CD4-positive, alpha-beta memory T cell (primary cell): Measurements from ENCODE around the gene ATP8A2. TPM values are rescaled to one million over a fixed set of nuclear protein-coding genes. Genes with fewer than 3 reads are reported as not detected.
"Not testable (repeated sequence)": the region's sequence is repeated elsewhere in the genome, so short reads cannot be mapped to it uniquely, and the experiment has no call there.

Source experiments
- CTCF ChIA-PET: fragments of 350-600 bp; sonication (Branson Sonifier 250); formaldehyde crosslinking; loops from one replicate; lab custom pipeline; 2021; ENCODE audit warnings: inconsistent platforms; ENCODE audit not compliant: partially characterized antibody; lab: Charles Lee
- POLR2A ChIA-PET: fragments of 350-600 bp; sonication (Branson Sonifier 250); formaldehyde crosslinking; loops from one replicate; lab custom pipeline; 2021; ENCODE audit not compliant: partially characterized antibody; lab: Charles Lee
- DNase-seq, 5 donors: peaks; one replicate each; pipeline versions ENCODE4 v3.0.0 to v3.0.0-alpha.2; 2020 to 2022; ENCODE audit warnings: mixed read lengths in 1 of 5
- H3K27ac ChIP-seq: one replicate; pipeline ENCODE4 v1.7.0; 2013; ENCODE audit warnings: low read depth, low read length
- H3K27me3 ChIP-seq: 2 replicates; pipeline ENCODE4 v1.7.0; 2013; ENCODE audit warnings: mild to moderate bottlenecking, low read length, moderate library complexity; ENCODE audit not compliant: insufficient read depth
- H3K36me3 ChIP-seq: 2 replicates; pipeline ENCODE4 v1.7.0; 2013; ENCODE audit warnings: mild to moderate bottlenecking, low read length, moderate library complexity; ENCODE audit not compliant: insufficient read depth
- H3K4me1 ChIP-seq: 2 replicates; pipeline ENCODE4 v1.7.0; 2013; ENCODE audit warnings: mild to moderate bottlenecking, low read length, moderate library complexity; ENCODE audit not compliant: insufficient read depth
- H3K4me3 ChIP-seq, 2 donors: one replicate each; pipeline ENCODE4 v1.7.0; 2013; ENCODE audit warnings: low read length in 2 of 2, mild to moderate bottlenecking in 1 of 2
- H3K9me3 ChIP-seq, 2 donors: one replicate each; pipeline ENCODE4 v1.7.0; 2013; ENCODE audit warnings: low read length in 2 of 2, control low read depth in 1 of 2; ENCODE audit not compliant: control insufficient read depth in 1 of 2
- H3K27ac Mint-ChIP-seq, 7 donors: one replicate each; pipeline ENCODE4 v1.8.0; 2020 to 2021; ENCODE audit warnings: mixed read lengths in 7 of 7, mild to moderate bottlenecking in 6 of 7, inconsistent platforms in 3 of 7, moderate library complexity in 3 of 7
- H3K27me3 Mint-ChIP-seq, 2 donors: one replicate each; pipeline ENCODE4 v1.8.0; 2020 to 2021; ENCODE audit warnings: mixed read lengths in 2 of 2
- H3K36me3 Mint-ChIP-seq, 2 donors: one replicate each; pipeline ENCODE4 v1.8.0; 2020 to 2021; ENCODE audit warnings: mixed read lengths in 2 of 2, inconsistent platforms in 1 of 2, mild to moderate bottlenecking in 1 of 2
- H3K4me1 Mint-ChIP-seq, 4 donors: one replicate each; pipeline ENCODE4 v1.8.0; 2020 to 2021; ENCODE audit warnings: mixed read lengths in 4 of 4, mild to moderate bottlenecking in 1 of 4
- H3K4me3 Mint-ChIP-seq, 8 donors: one replicate each; pipeline ENCODE4 v1.8.0; 2020 to 2021; ENCODE audit warnings: mixed read lengths in 8 of 8, mild to moderate bottlenecking in 7 of 8, moderate library complexity in 6 of 8, inconsistent platforms in 3 of 8
- H3K9me3 Mint-ChIP-seq, 8 donors: one replicate each; pipeline ENCODE4 v1.8.0; 2020 to 2021; ENCODE audit warnings: mixed read lengths in 8 of 8, mild to moderate bottlenecking in 5 of 8, inconsistent platforms in 3 of 8, moderate library complexity in 1 of 8
- intact Hi-C: fragments of 100-400 bp; cut with micrococcal nuclease; formaldehyde crosslinking; loops from one replicate; pipeline ENCODE4 v1.15.1; 2023
- polyA plus RNA-seq, 2 donors: library from polyadenylated mRNA; unstranded; fragments of 300-500 nt; fragmentation: Illumina TruSeq; gene quantifications; one replicate each; pipeline ENCODE4 v1.2.3, GENCODE V29; 2021
- total RNA-seq, 2 experiments: library from RNA; stranded (reverse); gene quantifications; one replicate each; pipeline ENCODE4 v1.2.3, GENCODE V29; 2021

ATP8A2 gene
- total and polyA plus RNA-seq, 4 experiments from 2014 or later = 0.36 to 0.93 (median 0.67) TPM

- POLR2A ChIA-PET = no interaction called here
- Mint-ChIP-seq H3K9me3 (no peaks in the 10 kb centered on the region), H3K27ac (no peak overlapping the region), H3K27me3 (peaks cover 16 to 37% of the 10 kb centered on the region in 2 donors), H3K4me3 (no peak overlapping the region), H3K36me3 (no peaks in the 10 kb centered on the region), H3K4me1 (peaks cover 0 to 2% (median 0%) of the 10 kb centered on the region in 4 donors)
- Histone ChIP-seq H3K36me3 (no peaks in the 10 kb centered on the region), H3K9me3 (no peaks in the 10 kb centered on the region), H3K27ac (no peak overlapping the region), H3K27me3 (no peaks in the 10 kb centered on the region), H3K4me3 (no peak overlapping the region), H3K4me1 (no peaks in the 10 kb centered on the region)
- no peak for DNase-seq
- intact Hi-C loops = no loop called here
- CTCF ChIA-PET = interaction anchor here (0.9 kb wide), 1 partner anchor 505 kb away, joined by 3 read pairs; no protein-coding TSS in a partner anchor
These were observed 199.5 kb downstream of the ATP8A2 start for GRCh38 chr13:25571237-25571636.

- POLR2A ChIA-PET, DNase-seq, H3K4me1 ChIP-seq, H3K4me3 ChIP-seq, H3K27ac Mint-ChIP-seq, H3K9me3 ChIP-seq, H3K27ac ChIP-seq, intact Hi-C loops, H3K4me3 Mint-ChIP-seq, H3K36me3 Mint-ChIP-seq, H3K36me3 ChIP-seq, H3K9me3 Mint-ChIP-seq, H3K27me3 ChIP-seq, H3K4me1 Mint-ChIP-seq: not testable (repeated sequence)
- peaks cover 14 to 35% of the 10 kb centered on the region in 2 donors for H3K27me3 Mint-ChIP-seq
- CTCF ChIA-PET = interaction anchor here (0.9 kb wide), 1 partner anchor 504 kb away, joined by 3 read pairs; no protein-coding TSS in a partner anchor
These were observed 200.4 kb downstream of the ATP8A2 start for GRCh38 chr13:25572171-25572570.

- POLR2A ChIA-PET = interaction anchor here (0.6 kb wide), 1 partner anchor 770 kb away, joined by 3 read pairs; no protein-coding TSS in a partner anchor
- Mint-ChIP-seq H3K27me3 (peaks cover 20 to 37% of the 10 kb centered on the region in 2 donors), H3K4me1 (peaks cover 0 to 2% (median 0%) of the 10 kb centered on the region in 4 donors)
These were observed 202.9 kb downstream of the ATP8A2 start for GRCh38 chr13:25574437-25575411.

GRCh38 chr13:25575562-25575961 lies 203.8 kb downstream of the ATP8A2 start:
- H3K9me3 ChIP-seq = no peaks in the 10 kb centered on the region
- no peaks in the 10 kb centered on the region for H3K36me3 ChIP-seq
- POLR2A ChIA-PET = no interaction called here
- H3K4me3 Mint-ChIP-seq = no peak overlapping the region
- no peak overlapping the region for H3K4me3 ChIP-seq
- peaks cover 16 to 33% of the 10 kb centered on the region in 2 donors for H3K27me3 Mint-ChIP-seq
- H3K27ac Mint-ChIP-seq = no peak overlapping the region
- H3K9me3 Mint-ChIP-seq = no peaks in the 10 kb centered on the region
- H3K27me3 ChIP-seq = no peaks in the 10 kb centered on the region
- peaks cover 0 to 2% (median 0%) of the 10 kb centered on the region in 4 donors for H3K4me1 Mint-ChIP-seq
- CTCF ChIA-PET = interaction anchor here (1.0 to 2.0 kb wide), 6 partner anchors 8 to 1123 kb away, joined by 3 to 10 read pairs (median 6); no protein-coding TSS in a partner anchor
- no peaks in the 10 kb centered on the region for H3K4me1 ChIP-seq
- H3K36me3 Mint-ChIP-seq = no peaks in the 10 kb centered on the region
- DNase-seq = no peak
- no peak overlapping the region for H3K27ac ChIP-seq
- intact Hi-C loops = no loop called here

More at GRCh38 chr13:25574437-25575411, 202.9 kb downstream of the ATP8A2 start:
- H3K4me3 ChIP-seq = no peak overlapping the region
- H3K9me3 ChIP-seq = no peaks in the 10 kb centered on the region
- H3K27me3 ChIP-seq = no peaks in the 10 kb centered on the region
- Mint-ChIP-seq H3K27ac (no peak overlapping the region), H3K36me3 (no peaks in the 10 kb centered on the region), H3K9me3 (no peaks in the 10 kb centered on the region), H3K4me3 (no peak overlapping the region)
- H3K36me3 ChIP-seq = no peaks in the 10 kb centered on the region
- intact Hi-C loops = loop anchor here (1.0 kb wide), 3 partner anchors 255 to 498 kb away; no protein-coding TSS in a partner anchor
- no peak overlapping the region for H3K27ac ChIP-seq
- CTCF ChIA-PET = interaction anchor here (0.8 to 2.0 kb wide), 20 partner anchors 9 to 1127 kb away, joined by 3 to 11 read pairs (median 4); no protein-coding TSS in a partner anchor
- peak; percentile 58 to 72 (median 68) for DNase-seq
- H3K4me1 ChIP-seq = no peaks in the 10 kb centered on the region

GRCh38 chr13:25578526-25578925 lies 206.8 kb downstream of the ATP8A2 start:
- no peaks in the 10 kb centered on the region for H3K9me3 ChIP-seq
- DNase-seq = no peak
- CTCF ChIA-PET = no interaction called here
- H3K27me3 ChIP-seq = no peaks in the 10 kb centered on the region
- no peak overlapping the region for H3K27ac Mint-ChIP-seq
- H3K36me3 Mint-ChIP-seq = no peaks in the 10 kb centered on the region
- intact Hi-C loops = no loop called here
- no peaks in the 10 kb centered on the region for H3K9me3 Mint-ChIP-seq
- POLR2A ChIA-PET = no interaction called here
- H3K27me3 Mint-ChIP-seq = peaks cover 17 to 32% of the 10 kb centered on the region in 2 donors
- no peak overlapping the region for H3K4me3 Mint-ChIP-seq
- no peaks in the 10 kb centered on the region for H3K36me3 ChIP-seq
- no peak overlapping the region for H3K27ac ChIP-seq
- no peaks in the 10 kb centered on the region for H3K4me1 ChIP-seq
- H3K4me3 ChIP-seq = no peak overlapping the region
- H3K4me1 Mint-ChIP-seq = peaks cover 0 to 2% (median 0%) of the 10 kb centered on the region in 4 donors

DNA sequence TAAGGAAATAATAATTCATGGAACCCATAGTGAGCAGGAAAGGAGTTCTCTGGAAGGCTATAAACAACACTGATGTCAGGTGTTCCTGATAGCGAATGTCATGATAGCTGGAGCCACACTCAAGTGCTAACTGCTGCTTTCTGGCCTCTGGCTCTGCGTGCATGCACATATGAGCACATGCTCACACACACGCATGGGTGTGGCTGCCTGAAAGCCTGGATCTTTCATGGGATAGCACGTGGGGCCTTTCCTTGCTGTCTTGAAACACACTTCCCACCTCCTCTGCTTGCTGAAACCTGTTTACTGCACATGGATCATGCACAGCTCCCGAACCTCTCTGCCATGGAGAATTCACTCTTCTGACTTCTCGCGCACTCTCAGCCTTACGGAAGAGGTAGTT lies 207.4 kb downstream of the ATP8A2 start:
- no peak overlapping the region for H3K4me3 Mint-ChIP-seq
- no peak overlapping the region for H3K27ac ChIP-seq
- no peaks in the 10 kb centered on the region for H3K36me3 ChIP-seq
- H3K9me3 Mint-ChIP-seq = no peaks in the 10 kb centered on the region
- H3K4me3 ChIP-seq = no peak overlapping the region
- no peak for DNase-seq
- intact Hi-C loops = no loop called here
- ChIA-PET CTCF (interaction anchor here (1.2 to 1.7 kb wide), 2 partner anchors 10 to 11 kb away, joined by 4 to 5 read pairs; no protein-coding TSS in a partner anchor), POLR2A (no interaction called here)
- no peaks in the 10 kb centered on the region for H3K4me1 ChIP-seq
- H3K27ac Mint-ChIP-seq = no peak overlapping the region
- H3K9me3 ChIP-seq = no peaks in the 10 kb centered on the region
- peaks cover 0 to 2% (median 0%) of the 10 kb centered on the region in 4 donors for H3K4me1 Mint-ChIP-seq
- no peaks in the 10 kb centered on the region for H3K27me3 ChIP-seq
- no peaks in the 10 kb centered on the region for H3K36me3 Mint-ChIP-seq
- peaks cover 18 to 30% of the 10 kb centered on the region in 2 donors for H3K27me3 Mint-ChIP-seq

DNA sequence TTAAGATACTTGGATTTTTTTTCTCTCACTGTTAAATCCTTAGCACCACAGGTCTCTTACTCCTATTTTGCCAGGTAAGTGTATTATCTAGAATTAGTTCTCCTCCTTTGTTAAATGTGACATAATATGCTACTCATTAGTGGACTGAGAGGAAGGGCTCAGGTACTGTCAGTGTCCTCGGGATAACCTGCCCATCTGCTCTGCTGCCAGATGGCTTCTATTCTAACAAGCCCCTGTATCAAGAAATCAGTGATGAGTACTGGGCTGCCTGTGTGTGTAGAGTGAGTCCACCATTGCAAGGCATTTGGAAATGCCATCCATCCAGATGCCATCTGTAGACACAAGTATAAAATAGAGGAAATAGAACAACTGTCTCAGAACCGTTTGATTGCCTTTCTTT lies 209.6 kb downstream of the ATP8A2 start:
- Mint-ChIP-seq H3K27ac (no peak overlapping the region), H3K9me3 (no peaks in the 10 kb centered on the region), H3K4me1 (no peaks in the 10 kb centered on the region), H3K4me3 (no peak overlapping the region), H3K27me3 (peaks cover 17 to 25% of the 10 kb centered on the region in 2 donors), H3K36me3 (no peaks in the 10 kb centered on the region)
- H3K4me1 ChIP-seq = no peaks in the 10 kb centered on the region
- no peaks in the 10 kb centered on the region for H3K27me3 ChIP-seq
- CTCF ChIA-PET = no interaction called here
- no peak for DNase-seq
- H3K4me3 ChIP-seq = no peak overlapping the region
- intact Hi-C loops = no loop called here
- no peak overlapping the region for H3K27ac ChIP-seq
- H3K9me3 ChIP-seq = no peaks in the 10 kb centered on the region
- POLR2A ChIA-PET = no interaction called here
- no peaks in the 10 kb centered on the region for H3K36me3 ChIP-seq
